Sigmoid colon (tissue), 7 donors: ENCODE data around the gene FPR2. TPM values are rescaled to one million over a fixed set of nuclear protein-coding genes. Genes with fewer than 3 reads are reported as not detected.
"Not testable (repeated sequence)": the region's sequence is repeated elsewhere in the genome, so short reads cannot be mapped to it uniquely, and the experiment has no call there.

Experiments
- DNase-seq: peaks from one replicate; pipeline ENCODE4 v3.0.0-alpha.2; 2019
- H3K27ac ChIP-seq, 4 donors: fragments of 200-600 bp; sonication (generic); one replicate each; pipeline ENCODE4 v1.5.1; 2016 to 2019; ENCODE audit warnings: mild to moderate bottlenecking in 1 of 4
- H3K27me3 ChIP-seq, 3 donors: fragments of 200-600 bp; sonication (generic); one replicate each; pipeline ENCODE4 v1.5.1; 2019; ENCODE audit warnings: mild to moderate bottlenecking in 1 of 3
- H3K36me3 ChIP-seq, 4 donors: fragments of 200-600 bp; sonication (generic); one replicate each; pipeline ENCODE4 v1.5.1; 2016 to 2019
- H3K4me1 ChIP-seq, 4 donors: fragments of 200-600 bp; sonication (generic); one replicate each; pipeline ENCODE4 v1.5.1; 2017 to 2019
- H3K4me3 ChIP-seq, 4 donors: fragments of 200-600 bp; sonication (generic); one replicate each; pipeline ENCODE4 v1.5.1; 2017 to 2019; ENCODE audit warnings: mild to moderate bottlenecking in 2 of 4, moderate library complexity in 1 of 4
- H3K9me3 ChIP-seq, 4 donors: fragments of 200-600 bp in 3 of 4; sonication (generic) in 3 of 4; one replicate each; pipeline versions ENCODE4 v1.5.1 to v1.6.1; 2013 to 2019
- CTCF ChIP-seq, 4 experiments: fragments of 450-650 bp in 3 of 4; fragments of 200-600 bp in 1 of 4; IDR thresholded peaks; one replicate each; pipeline ENCODE4 v1.5.1; 2016 to 2019; ENCODE audit warnings: antibody characterized with exemption in 4 of 4, mild to moderate bottlenecking in 3 of 4, moderate library complexity in 2 of 4
- EP300 ChIP-seq, 4 donors: sonication (generic); formaldehyde crosslinking; IDR thresholded peaks; one replicate each; pipeline ENCODE4 v1.6.1; 2017; ENCODE audit warnings: antibody characterized with exemption in 4 of 4
- POLR2A ChIP-seq, 2 donors: fragments of 450-650 bp; IDR thresholded peaks; one replicate each; pipeline ENCODE4 v1.6.1; 2016; ENCODE audit warnings: antibody characterized with exemption in 2 of 2, mild to moderate bottlenecking in 2 of 2, moderate library complexity in 2 of 2
- POLR2AphosphoS5 ChIP-seq, 4 donors: sonication (generic); formaldehyde crosslinking; IDR thresholded peaks; one replicate each; pipeline ENCODE4 v1.6.1; 2017; ENCODE audit warnings: antibody characterized with exemption in 4 of 4
- WGBS, 2 donors: extraction: QIAGEN DNeasy Blood & Tissue Kit; methylation state at CpG; one replicate each; pipeline ENCODE4 v1.1.7; 2013; 5-methylcytosine and 5-hydroxymethylcytosine counted together
- intact Hi-C: fragments of 100-400 bp; cut with DNase I; formaldehyde crosslinking; loops from one replicate; pipeline ENCODE4 v1.15.1; 2023
- polyA plus RNA-seq, 3 donors: library from polyadenylated mRNA; stranded (reverse); fragments of 200-250 nt; gene quantifications; one replicate each; pipeline ENCODE4 v1.2.3, GENCODE V29; 2013
- total RNA-seq, 4 donors: library from RNA; depleted of rRNA; stranded (reverse); fragments of >200 nt; gene quantifications; one replicate each; pipeline ENCODE4 v1.1.0, GENCODE V29; 2016
- donor health status: healthy with polysubstance abuse.
- donor health status: Bipolar disorder and iron deficiency.
- donor health status: healthy.

FPR2 gene
- total and polyA plus RNA-seq, 7 donors: 0.36 to 3.7 (median 1.3) TPM; not detected in 1

GRCh38 chr19:51799774-51800472 is 38.9 kb downstream of the FPR2 start:
- Histone ChIP-seq H3K4me3 (no peak overlapping the region), H3K27ac (peak overlapping the region; percentile 55 to 66 (median 60)), H3K4me1 (peaks cover 0 to 20% (median 9%) of the 10 kb centered on the region in 4 donors), H3K27me3 (no peaks in the 10 kb centered on the region), H3K36me3 (no peaks in the 10 kb centered on the region), H3K9me3 (no peaks in the 10 kb centered on the region)
- intact Hi-C loops: no loop called here
- TF ChIP-seq POLR2A (IDR thresholded peaks at IDR 0.05) (no peak), POLR2AphosphoS5 (IDR thresholded peaks at IDR 0.05) (no peak), EP300 (IDR thresholded peaks at IDR 0.05) (no peak)
- peak; percentile 68 for DNase-seq
- 83 to 88% methylated on average over 13 of the region's 13 CpGs for whole genome bisulfite sequencing, 2 donors

GRCh38 chr19:51800473-51801244 is 39.7 kb downstream of the FPR2 start:
- Histone ChIP-seq H3K9me3 (no peaks in the 10 kb centered on the region), H3K27me3 (no peaks in the 10 kb centered on the region), H3K4me3 (no peak overlapping the region), H3K4me1 (peaks cover 0 to 20% (median 9%) of the 10 kb centered on the region in 4 donors), H3K36me3 (no peaks in the 10 kb centered on the region), H3K27ac (peak overlapping the region in 3 of 4 donors; percentile 55 to 66 (median 58))
- WGBS, 2 donors: 79% methylated on average over 7 of the region's 7 CpGs
- no peak for TF ChIP-seq POLR2A (IDR thresholded peaks at IDR 0.05)
- TF ChIP-seq CTCF (IDR thresholded peaks at IDR 0.05): no peak
- no peak for TF ChIP-seq POLR2AphosphoS5 (IDR thresholded peaks at IDR 0.05)
- no peak for TF ChIP-seq EP300 (IDR thresholded peaks at IDR 0.05)
- intact Hi-C loops: no loop called here
- DNase-seq: peak; percentile 68

- TF ChIP-seq EP300 (IDR thresholded peaks at IDR 0.05) (no peak), CTCF (IDR thresholded peaks at IDR 0.05) (no peak), POLR2AphosphoS5 (IDR thresholded peaks at IDR 0.05) (no peak), POLR2A (IDR thresholded peaks at IDR 0.05) (no peak)
- Histone ChIP-seq H3K9me3 (no peaks in the 10 kb centered on the region), H3K27me3 (no peaks in the 10 kb centered on the region), H3K27ac (no peak overlapping the region), H3K4me1 (peaks cover 0 to 20% (median 9%) of the 10 kb centered on the region in 4 donors), H3K36me3 (no peaks in the 10 kb centered on the region), H3K4me3 (no peak overlapping the region)
- DNase-seq: no peak
- intact Hi-C loops: no loop called here
- WGBS, 2 donors: 73 to 75% methylated on average over 2 of the region's 2 CpGs
These were observed 41.8 kb downstream of the FPR2 start for GRCh38 chr19:51802775-51803174.

GRCh38 chr19:51803519-51803918 is 42.5 kb downstream of the FPR2 start:
- intact Hi-C loops: no loop called here
- Histone ChIP-seq H3K9me3 (no peaks in the 10 kb centered on the region), H3K27me3 (no peaks in the 10 kb centered on the region), H3K27ac (peak overlapping the region in 1 of 4 donors; percentile 2), H3K36me3 (no peaks in the 10 kb centered on the region), H3K4me3 (no peak overlapping the region), H3K4me1 (peaks cover 0 to 16% (median 9%) of the 10 kb centered on the region in 4 donors)
- DNase-seq: no peak
- WGBS, 2 donors: 71 to 86% methylated on average over 4 of the region's 4 CpGs
- TF ChIP-seq EP300 (IDR thresholded peaks at IDR 0.05): no peak
- no peak for TF ChIP-seq POLR2AphosphoS5 (IDR thresholded peaks at IDR 0.05)
- TF ChIP-seq CTCF (IDR thresholded peaks at IDR 0.05): no peak

- intact Hi-C loops: no loop called here
- H3K4me3 ChIP-seq: no peak overlapping the region
- H3K9me3 ChIP-seq: no peaks in the 10 kb centered on the region
- TF ChIP-seq EP300 (IDR thresholded peaks at IDR 0.05) (no peak), POLR2A (IDR thresholded peaks at IDR 0.05) (no peak), CTCF (IDR thresholded peaks at IDR 0.05) (no peak), POLR2AphosphoS5 (IDR thresholded peaks at IDR 0.05) (no peak)
- no peaks in the 10 kb centered on the region for H3K36me3 ChIP-seq
- 31 to 46% methylated on average over 5 of the region's 5 CpGs for WGBS, 2 donors
- peaks cover 0 to 11% (median 8%) of the 10 kb centered on the region in 4 donors for H3K4me1 ChIP-seq
- DNase-seq: no peak
- no peaks in the 10 kb centered on the region for H3K27me3 ChIP-seq
- H3K27ac ChIP-seq: peak overlapping the region in 1 of 4 donors; percentile 2
These were observed 43.0 kb downstream of the FPR2 start for GRCh38 chr19:51803967-51804366.

- H3K4me3 ChIP-seq, H3K4me1 ChIP-seq, H3K36me3 ChIP-seq, H3K27me3 ChIP-seq, DNase-seq, H3K9me3 ChIP-seq, H3K27ac ChIP-seq, intact Hi-C loops: not testable (repeated sequence)
- 84 to 87% methylated on average over 9 of the region's 9 CpGs for WGBS, 2 donors
These were observed 43.8 kb downstream of the FPR2 start for GRCh38 chr19:51804789-51805188.

GRCh38 chr19:51805396-51805795 is 44.4 kb downstream of the FPR2 start:
- 87 to 90% methylated on average over 8 of the region's 8 CpGs for WGBS, 2 donors
- H3K9me3 ChIP-seq, H3K4me3 ChIP-seq, H3K27ac ChIP-seq, H3K4me1 ChIP-seq, intact Hi-C loops, H3K27me3 ChIP-seq, H3K36me3 ChIP-seq, DNase-seq: not testable (repeated sequence)

- H3K36me3 ChIP-seq, H3K27ac ChIP-seq, H3K27me3 ChIP-seq, H3K9me3 ChIP-seq, DNase-seq, H3K4me1 ChIP-seq, H3K4me3 ChIP-seq, intact Hi-C loops: not testable (repeated sequence)
- 83 to 96% methylated on average over 5 of the region's 5 CpGs for WGBS, 2 donors
These were observed 45.6 kb downstream of the FPR2 start for GRCh38 chr19:51806571-51806970.
